ENCODE results near the gene MLKL. TPM values are rescaled to one million over a fixed set of nuclear protein-coding genes. Genes with fewer than 3 reads are reported as not detected.
"Not testable (repeated sequence)": the region's sequence is repeated elsewhere in the genome, so short reads cannot be mapped to it uniquely, and the experiment has no call there.

The MLKL gene
- total RNA-seq, 1 donor from 2014 or later: 3.7 TPM

- no peak overlapping the region for H3K9ac ChIP-seq (ENCODE audit: low read depth in 1 of 3, low read length in 3 of 3)
- H3K27me3 ChIP-seq (ENCODE audit: control insufficient read depth in 3 of 3, insufficient read depth in 3 of 3, low read length in 3 of 3): no peaks in the 10 kb centered on the region
- H3K27ac ChIP-seq (ENCODE audit: low read depth, low read length): no peak overlapping the region
- peaks cover 0 to 32% (median 31%) of the 10 kb centered on the region in 3 donors for H3K36me3 ChIP-seq (ENCODE audit: control insufficient read depth in 3 of 3, insufficient read depth in 3 of 3, low read length in 3 of 3)
- H3K4me3 ChIP-seq (ENCODE audit: low read length in 3 of 3): no peak overlapping the region
- peaks cover 0 to 5% (median 0%) of the 10 kb centered on the region in 3 donors for H3K4me1 ChIP-seq (ENCODE audit: control insufficient read depth in 3 of 3, insufficient read depth in 3 of 3, low read length in 3 of 3)
- H3K9me3 ChIP-seq (ENCODE audit: control insufficient read depth in 3 of 3, low read length in 3 of 3): no peaks in the 10 kb centered on the region
Measured at GRCh38 chr16:74654536-74655050, 46.1 kb downstream of the MLKL start.

- H3K9me3 ChIP-seq (ENCODE audit: control insufficient read depth in 3 of 3, low read length in 3 of 3); H3K4me3 ChIP-seq (ENCODE audit: low read length in 3 of 3); H3K27me3 ChIP-seq (ENCODE audit: control insufficient read depth in 3 of 3, insufficient read depth in 3 of 3, low read length in 3 of 3); H3K4me1 ChIP-seq (ENCODE audit: control insufficient read depth in 3 of 3, insufficient read depth in 3 of 3, low read length in 3 of 3); H3K9ac ChIP-seq (ENCODE audit: low read depth in 1 of 3, low read length in 3 of 3); H3K27ac ChIP-seq (ENCODE audit: low read depth, low read length): not testable (repeated sequence)
- peaks cover 0 to 27% (median 24%) of the 10 kb centered on the region in 3 donors for H3K36me3 ChIP-seq (ENCODE audit: control insufficient read depth in 3 of 3, insufficient read depth in 3 of 3, low read length in 3 of 3)
Measured at GRCh38 chr16:74652883-74653282, 47.8 kb downstream of the MLKL start.

- Histone ChIP-seq H3K36me3 (ENCODE audit: control insufficient read depth in 3 of 3, insufficient read depth in 3 of 3, low read length in 3 of 3) (peaks cover 0 to 27% (median 27%) of the 10 kb centered on the region in 3 donors), H3K9ac (ENCODE audit: low read depth in 1 of 3, low read length in 3 of 3) (no peak overlapping the region), H3K27me3 (ENCODE audit: control insufficient read depth in 3 of 3, insufficient read depth in 3 of 3, low read length in 3 of 3) (no peaks in the 10 kb centered on the region), H3K4me1 (ENCODE audit: control insufficient read depth in 3 of 3, insufficient read depth in 3 of 3, low read length in 3 of 3) (no peaks in the 10 kb centered on the region), H3K27ac (ENCODE audit: low read depth, low read length) (no peak overlapping the region), H3K4me3 (ENCODE audit: low read length in 3 of 3) (no peak overlapping the region), H3K9me3 (ENCODE audit: control insufficient read depth in 3 of 3, low read length in 3 of 3) (no peaks in the 10 kb centered on the region)
Measured at GRCh38 chr16:74652249-74652648, 48.4 kb downstream of the MLKL start.

GRCh38 chr16:74651841-74652240 lies 48.8 kb downstream of the MLKL start:
- Histone ChIP-seq H3K9me3 (ENCODE audit: control insufficient read depth in 3 of 3, low read length in 3 of 3) (no peaks in the 10 kb centered on the region), H3K27ac (ENCODE audit: low read depth, low read length) (no peak overlapping the region), H3K4me3 (ENCODE audit: low read length in 3 of 3) (no peak overlapping the region), H3K9ac (ENCODE audit: low read depth in 1 of 3, low read length in 3 of 3) (no peak overlapping the region), H3K4me1 (ENCODE audit: control insufficient read depth in 3 of 3, insufficient read depth in 3 of 3, low read length in 3 of 3) (no peaks in the 10 kb centered on the region), H3K27me3 (ENCODE audit: control insufficient read depth in 3 of 3, insufficient read depth in 3 of 3, low read length in 3 of 3) (no peaks in the 10 kb centered on the region), H3K36me3 (ENCODE audit: control insufficient read depth in 3 of 3, insufficient read depth in 3 of 3, low read length in 3 of 3) (peaks cover 0 to 29% (median 24%) of the 10 kb centered on the region in 3 donors)

DNA sequence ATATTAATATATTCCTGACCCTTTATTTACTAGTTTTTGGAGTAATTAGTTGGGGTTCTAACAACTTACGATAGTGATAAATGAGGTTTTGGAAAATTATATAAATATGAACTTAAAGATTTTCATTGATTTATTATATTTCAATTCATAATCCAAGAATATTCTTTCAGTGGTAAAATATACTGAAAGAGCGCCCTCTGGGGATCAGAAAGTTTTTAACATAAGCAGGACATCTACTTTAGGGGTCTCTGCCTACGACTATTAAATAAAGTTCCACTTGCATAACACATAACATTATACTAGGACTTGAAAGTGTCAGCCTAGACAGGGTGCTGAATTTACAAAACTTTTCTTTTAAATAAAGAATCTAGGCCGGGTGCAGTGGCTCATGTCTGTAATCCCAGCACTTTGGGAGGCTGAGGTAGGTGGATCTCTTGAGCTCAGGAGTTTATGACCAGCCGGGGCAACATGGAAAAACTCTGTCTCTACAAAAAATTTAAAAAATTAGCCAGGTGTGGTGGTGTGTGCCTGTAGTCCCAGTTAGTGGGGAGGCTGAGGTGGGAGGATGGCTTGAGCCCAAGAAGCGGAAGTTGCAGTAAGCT lies 49.6 kb downstream of the MLKL start:
- no peaks in the 10 kb centered on the region for H3K27me3 ChIP-seq (ENCODE audit: control insufficient read depth in 3 of 3, insufficient read depth in 3 of 3, low read length in 3 of 3)
- no peaks in the 10 kb centered on the region for H3K9me3 ChIP-seq (ENCODE audit: control insufficient read depth in 3 of 3, low read length in 3 of 3)
- no peak overlapping the region for H3K27ac ChIP-seq (ENCODE audit: low read depth, low read length)
- H3K36me3 ChIP-seq (ENCODE audit: control insufficient read depth in 3 of 3, insufficient read depth in 3 of 3, low read length in 3 of 3): peaks cover 2 to 29% (median 24%) of the 10 kb centered on the region in 3 donors
- no peak overlapping the region for H3K4me3 ChIP-seq (ENCODE audit: low read length in 3 of 3)
- H3K9ac ChIP-seq (ENCODE audit: low read depth in 1 of 3, low read length in 3 of 3): no peak overlapping the region
- no peaks in the 10 kb centered on the region for H3K4me1 ChIP-seq (ENCODE audit: control insufficient read depth in 3 of 3, insufficient read depth in 3 of 3, low read length in 3 of 3)

- no peaks in the 10 kb centered on the region for H3K9me3 ChIP-seq (ENCODE audit: control insufficient read depth in 3 of 3, low read length in 3 of 3)
- H3K9ac ChIP-seq (ENCODE audit: low read depth in 1 of 3, low read length in 3 of 3): no peak overlapping the region
- H3K4me3 ChIP-seq (ENCODE audit: low read length in 3 of 3): no peak overlapping the region
- H3K27me3 ChIP-seq (ENCODE audit: control insufficient read depth in 3 of 3, insufficient read depth in 3 of 3, low read length in 3 of 3): no peaks in the 10 kb centered on the region
- H3K27ac ChIP-seq (ENCODE audit: low read depth, low read length): no peak overlapping the region
- H3K36me3 ChIP-seq (ENCODE audit: control insufficient read depth in 3 of 3, insufficient read depth in 3 of 3, low read length in 3 of 3): peaks cover 8 to 29% (median 29%) of the 10 kb centered on the region in 3 donors
- no peaks in the 10 kb centered on the region for H3K4me1 ChIP-seq (ENCODE audit: control insufficient read depth in 3 of 3, insufficient read depth in 3 of 3, low read length in 3 of 3)
Measured at GRCh38 chr16:74649839-74650504, 50.7 kb downstream of the MLKL start.

DNA sequence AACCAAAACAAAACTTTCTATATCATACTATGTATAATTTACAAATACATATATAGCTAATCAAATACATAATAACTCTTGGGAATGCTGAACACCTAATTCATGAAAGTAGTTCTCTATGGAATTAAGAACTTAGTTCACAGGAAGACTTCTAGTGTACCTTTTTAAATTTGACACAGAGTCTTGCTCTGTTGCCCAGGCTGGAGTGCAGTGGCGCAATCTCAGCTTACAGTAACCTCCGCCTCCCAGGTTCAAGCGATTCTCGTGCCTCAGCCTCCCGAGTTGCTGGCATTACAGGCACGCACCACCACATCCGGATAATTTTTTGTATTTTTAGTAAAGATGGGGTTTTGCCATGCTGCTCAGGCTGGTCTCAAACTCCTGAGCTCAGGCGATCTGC lies 58.7 kb downstream of the MLKL start:
- Histone ChIP-seq H3K27ac (ENCODE audit: low read depth, low read length) (no peak overlapping the region), H3K4me3 (ENCODE audit: low read length in 3 of 3) (no peak overlapping the region), H3K27me3 (ENCODE audit: control insufficient read depth in 3 of 3, insufficient read depth in 3 of 3, low read length in 3 of 3) (no peaks in the 10 kb centered on the region), H3K4me1 (ENCODE audit: control insufficient read depth in 3 of 3, insufficient read depth in 3 of 3, low read length in 3 of 3) (no peaks in the 10 kb centered on the region), H3K9ac (ENCODE audit: low read depth in 1 of 3, low read length in 3 of 3) (no peak overlapping the region), H3K36me3 (ENCODE audit: control insufficient read depth in 3 of 3, insufficient read depth in 3 of 3, low read length in 3 of 3) (peaks cover 20 to 36% (median 26%) of the 10 kb centered on the region in 3 donors), H3K9me3 (ENCODE audit: control insufficient read depth in 3 of 3, low read length in 3 of 3) (no peaks in the 10 kb centered on the region)

DNA sequence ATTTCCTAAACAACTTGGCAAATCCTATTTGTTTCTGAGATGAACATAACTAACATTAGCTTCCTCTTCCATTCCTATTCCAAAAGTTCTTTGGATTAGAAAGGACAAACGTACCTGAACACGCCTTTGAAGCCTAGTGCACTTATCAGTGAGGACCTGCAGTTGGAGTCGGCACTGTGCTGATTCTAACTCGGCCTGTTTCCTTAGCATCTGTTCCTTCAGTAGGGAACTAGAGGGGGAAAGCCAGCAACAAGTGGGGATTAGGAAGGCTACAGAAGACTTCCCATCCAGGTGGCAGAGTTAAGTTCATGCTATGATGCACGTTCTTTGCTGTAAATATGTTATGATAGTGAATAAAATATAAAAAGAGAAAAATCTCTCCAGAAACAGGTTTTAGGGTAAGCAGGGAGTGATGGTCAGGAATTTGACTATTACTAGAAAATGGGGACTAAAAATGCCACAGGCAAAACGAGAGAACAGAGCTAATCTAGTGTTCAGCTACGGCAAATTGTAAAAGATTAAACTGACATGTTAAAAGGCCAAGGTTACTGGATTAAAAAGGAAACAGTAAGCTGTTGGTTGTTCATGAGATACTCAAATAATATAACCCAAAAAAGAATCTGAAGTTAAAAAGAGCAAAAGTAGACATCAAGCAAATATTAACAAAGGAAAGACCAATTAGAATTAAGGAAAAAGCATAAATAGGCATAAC lies 62.8 kb downstream of the MLKL start:
- no peak overlapping the region for H3K9ac ChIP-seq (ENCODE audit: low read depth in 1 of 3, low read length in 3 of 3)
- peaks cover 7 to 27% (median 26%) of the 10 kb centered on the region in 3 donors for H3K36me3 ChIP-seq (ENCODE audit: control insufficient read depth in 3 of 3, insufficient read depth in 3 of 3, low read length in 3 of 3)
- no peaks in the 10 kb centered on the region for H3K4me1 ChIP-seq (ENCODE audit: control insufficient read depth in 3 of 3, insufficient read depth in 3 of 3, low read length in 3 of 3)
- H3K27me3 ChIP-seq (ENCODE audit: control insufficient read depth in 3 of 3, insufficient read depth in 3 of 3, low read length in 3 of 3): no peaks in the 10 kb centered on the region
- H3K9me3 ChIP-seq (ENCODE audit: control insufficient read depth in 3 of 3, low read length in 3 of 3): no peaks in the 10 kb centered on the region
- H3K4me3 ChIP-seq (ENCODE audit: low read length in 3 of 3): no peak overlapping the region
- no peak overlapping the region for H3K27ac ChIP-seq (ENCODE audit: low read depth, low read length)

DNA sequence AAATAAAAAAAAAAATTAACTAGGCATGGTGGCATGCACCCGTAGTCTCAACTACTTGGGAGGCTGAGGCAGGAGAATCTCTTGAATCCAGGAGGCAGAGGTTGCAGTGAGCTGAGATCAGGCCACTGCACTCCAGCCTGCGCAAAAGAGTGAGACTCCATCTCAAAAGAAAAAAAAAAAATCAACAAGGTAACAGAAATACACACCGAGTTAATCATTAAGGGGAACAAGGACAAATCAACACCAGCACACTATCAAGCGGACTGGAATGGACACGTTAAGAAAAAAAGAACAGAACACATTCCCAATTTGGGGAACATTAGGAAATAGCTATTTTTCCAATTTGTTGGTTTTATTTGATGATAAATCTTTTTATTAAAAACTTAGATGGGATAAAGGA lies 65.4 kb downstream of the MLKL start:
- Histone ChIP-seq H3K9me3 (ENCODE audit: control insufficient read depth in 3 of 3, low read length in 3 of 3) (no peaks in the 10 kb centered on the region), H3K27ac (ENCODE audit: low read depth, low read length) (no peak overlapping the region), H3K4me1 (ENCODE audit: control insufficient read depth in 3 of 3, insufficient read depth in 3 of 3, low read length in 3 of 3) (no peaks in the 10 kb centered on the region), H3K27me3 (ENCODE audit: control insufficient read depth in 3 of 3, insufficient read depth in 3 of 3, low read length in 3 of 3) (no peaks in the 10 kb centered on the region), H3K36me3 (ENCODE audit: control insufficient read depth in 3 of 3, insufficient read depth in 3 of 3, low read length in 3 of 3) (peaks cover 11 to 43% (median 39%) of the 10 kb centered on the region in 3 donors), H3K9ac (ENCODE audit: low read depth in 1 of 3, low read length in 3 of 3) (no peak overlapping the region), H3K4me3 (ENCODE audit: low read length in 3 of 3) (no peak overlapping the region)

DNA sequence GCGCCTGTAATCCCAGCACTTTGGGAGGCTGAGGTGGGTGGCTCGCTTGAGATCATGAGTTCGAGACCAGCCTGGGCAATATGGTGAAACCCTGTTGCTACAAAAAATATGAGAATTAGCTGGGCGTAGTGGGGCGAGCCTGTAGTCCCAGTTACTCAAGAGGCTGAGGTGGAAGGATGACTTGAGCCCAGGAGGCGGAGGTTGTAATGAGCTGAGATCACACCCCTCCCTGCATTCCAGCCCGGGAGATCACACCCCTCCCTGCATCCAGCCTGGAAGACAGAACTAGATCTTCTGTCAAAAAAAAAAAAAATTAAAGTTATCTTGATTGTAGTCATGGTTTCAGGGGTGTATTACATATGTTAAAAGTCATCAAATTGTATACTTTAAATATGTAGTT lies 67.0 kb downstream of the MLKL start:
- Histone ChIP-seq H3K36me3 (ENCODE audit: control insufficient read depth in 3 of 3, insufficient read depth in 3 of 3, low read length in 3 of 3) (peaks cover 8 to 49% (median 42%) of the 10 kb centered on the region in 3 donors), H3K4me3 (ENCODE audit: low read length in 3 of 3) (no peak overlapping the region)

More for the DNA sequence above, 67.0 kb downstream of the MLKL start:
- Histone ChIP-seq H3K27ac (ENCODE audit: low read depth, low read length) (no peak overlapping the region), H3K9ac (ENCODE audit: low read depth in 1 of 3, low read length in 3 of 3) (no peak overlapping the region), H3K9me3 (ENCODE audit: control insufficient read depth in 3 of 3, low read length in 3 of 3) (no peaks in the 10 kb centered on the region), H3K4me1 (ENCODE audit: control insufficient read depth in 3 of 3, insufficient read depth in 3 of 3, low read length in 3 of 3) (no peaks in the 10 kb centered on the region), H3K27me3 (ENCODE audit: control insufficient read depth in 3 of 3, insufficient read depth in 3 of 3, low read length in 3 of 3) (no peaks in the 10 kb centered on the region)

Data from skeletal muscle tissue (tissue), 4 donors.